Measurements from ENCODE around the gene MFSD6.

GRCh38 chr2:190534310-190535120, 126.4 kb downstream of the MFSD6 start, which contains the start of gene NEMP2:
- TF ChIP-seq CTCF (IDR thresholded peaks at IDR 0.05; ENCODE audit: low read depth, low read length, poor library complexity, severe bottlenecking) (no peak), EZH2phosphoT487 (IDR thresholded peaks at IDR 0.05; ENCODE audit: borderline replicate concordance, low read length) (no peak)
